Uterus (tissue), 2 donors: ENCODE measurements around the gene TLE3.

Experiments used
- CTCF ChIP-seq, 4 experiments: fragments of 200-600 bp in 2 of 4; fragments of 450-650 bp in 2 of 4; sonication (generic) in 2 of 4; IDR thresholded peaks; one replicate each; pipeline ENCODE4 v1.5.1; 2016 to 2019; ENCODE audit warnings: antibody characterized with exemption in 4 of 4, mild to moderate bottlenecking in 2 of 4, moderate library complexity in 1 of 4
- POLR2A ChIP-seq, 2 donors: fragments of 450-650 bp; IDR thresholded peaks; one replicate each; pipeline ENCODE4 v1.6.1; 2016; ENCODE audit warnings: antibody characterized with exemption in 2 of 2, mild to moderate bottlenecking in 1 of 2, moderate library complexity in 1 of 2

GRCh38 chr15:70091726-70092463, 5.8 kb downstream of the TLE3 start:
- TF ChIP-seq CTCF (IDR thresholded peaks at IDR 0.05), result no peak
- TF ChIP-seq POLR2A (IDR thresholded peaks at IDR 0.05), result no peak
